ENCODE data around the gene KCNH5.

- TF ChIP-seq CTCF (IDR thresholded peaks at IDR 0.05; ENCODE audit: low read length): no peak
- no peak for TF ChIP-seq EZH2phosphoT487 (IDR thresholded peaks at IDR 0.05; ENCODE audit: low read length)
- TF ChIP-seq EZH2 (optimal IDR thresholded peaks at IDR 0.05; ENCODE audit: low read depth, low read length): no peak
Measured at GRCh38 chr14:62692490-62693106, 352.7 kb downstream of the KCNH5 start.

Measured in MM.1S (cell line).